ENCODE measurements around the gene DAZAP2.

DNA sequence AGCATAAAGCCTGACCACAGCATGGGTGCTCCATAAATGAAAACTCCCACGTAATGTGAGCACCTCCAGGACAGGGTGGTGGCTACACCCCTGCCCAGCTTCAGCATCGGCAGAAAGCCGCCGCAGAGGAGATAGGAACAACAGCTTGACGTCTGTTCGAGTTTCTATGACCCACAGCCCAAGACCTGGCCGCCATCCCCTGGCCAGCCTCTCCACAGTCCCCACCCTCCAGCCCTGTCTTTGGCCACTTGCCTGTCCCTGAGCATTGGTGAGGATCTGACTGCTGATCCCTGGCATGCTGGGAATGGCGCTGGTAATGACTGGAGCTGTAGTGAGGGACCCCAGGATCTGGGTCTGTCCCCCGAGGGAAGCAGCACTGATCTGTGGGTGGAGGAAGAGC is 42.1 kb upstream of the DAZAP2 start:
- no peak for TF ChIP-seq CTCF (IDR thresholded peaks at IDR 0.05)
- TF ChIP-seq EZH2 (IDR thresholded peaks at IDR 0.05) = no peak

Data from neural progenitor cell (in vitro differentiated cells).